ENCODE measurements around the gene EXOC3L4. TPM values are rescaled to one million over a fixed set of nuclear protein-coding genes. Genes with fewer than 3 reads are reported as not detected.
"Not testable (repeated sequence)": the region's sequence is repeated elsewhere in the genome, so short reads cannot be mapped to it uniquely, and the experiment has no call there.

Gene EXOC3L4
- not detected in 2 replicates for total RNA-seq (ENCODE audit: low replicate concordance)

GRCh38 chr14:103094406-103095209, at the start of gene EXOC3L4:
Gene EXOC3L4, plus strand, starts transcription at chr14:103094725. Its CDS starts 5,495 bp downstream, at chr14:103100220.
- H3K4me1 Mint-ChIP-seq, result peaks cover 3% of the 10 kb centered on the region
- no peak within 1 kb of the TSS for H2AFZ ChIP-seq (replicated peaks)
- peaks cover 7% of the 10 kb centered on the region for H3K4me1 ChIP-seq
- H3K4me2 ChIP-seq, result no peak within 1 kb of the TSS
- no peak for TF ChIP-seq EZH2phosphoT487 (IDR thresholded peaks at IDR 0.05)
- no peak for TF ChIP-seq CTCF (IDR thresholded peaks at IDR 0.05)
- TF ChIP-seq EZH2 (IDR thresholded peaks at IDR 0.05), result no peak
- no peak within 1 kb of the TSS for H3K27ac ChIP-seq
- no peak within 1 kb of the TSS for H3K4me3 ChIP-seq
- H3K9me3 Mint-ChIP-seq, result no peaks in the 10 kb centered on the region
- H3K79me2 ChIP-seq (ENCODE audit: low read depth), result no peaks in the 10 kb centered on the region
- H3F3A ChIP-seq (ENCODE audit: low read depth), result peaks cover 4% of the 10 kb centered on the region
- peak within 1 kb of the TSS; percentile 57 for H3K27ac Mint-ChIP-seq
- no peaks in the 10 kb centered on the region for H3K9me3 ChIP-seq (ENCODE audit: low read depth)
- no peak within 1 kb of the TSS for H3K9ac ChIP-seq
- H3K36me3 Mint-ChIP-seq, result no peaks in the 10 kb centered on the region
- no peaks in the 10 kb centered on the region for H4K20me1 ChIP-seq (ENCODE audit: low read depth)
- peaks cover 25% of the 10 kb centered on the region for H3K27me3 ChIP-seq
- H3K27me3 Mint-ChIP-seq (ENCODE audit: insufficient read depth, low read depth), result peaks cover 7% of the 10 kb centered on the region
- no peak within 1 kb of the TSS for H3K4me3 Mint-ChIP-seq
- H3K36me3 ChIP-seq, result no peaks in the 10 kb centered on the region
- DNase-seq (ENCODE audit: low spot score), result no peak

- H3K36me3 ChIP-seq, result no peaks in the 10 kb centered on the region
- peaks cover 6% of the 10 kb centered on the region for H3F3A ChIP-seq (ENCODE audit: low read depth)
- peaks cover 99% of the 10 kb centered on the region for H3K79me2 ChIP-seq (ENCODE audit: low read depth)
- no peak overlapping the region for H3K4me2 ChIP-seq
- Mint-ChIP-seq H3K36me3 (peaks cover 29% of the 10 kb centered on the region), H3K27me3 (ENCODE audit: insufficient read depth, low read depth) (peaks cover 2% of the 10 kb centered on the region), H3K4me3 (no peak overlapping the region), H3K27ac (peak overlapping the region; percentile 40), H3K9me3 (peaks cover 15% of the 10 kb centered on the region), H3K4me1 (peaks cover 26% of the 10 kb centered on the region)
- no peak for DNase-seq (ENCODE audit: low spot score)
- no peak overlapping the region for H2AFZ ChIP-seq (replicated peaks)
- H3K9ac ChIP-seq, result no peak overlapping the region
- no peaks in the 10 kb centered on the region for H3K27me3 ChIP-seq
- TF ChIP-seq EZH2 (IDR thresholded peaks at IDR 0.05) (no peak), EZH2phosphoT487 (IDR thresholded peaks at IDR 0.05) (no peak), CTCF (IDR thresholded peaks at IDR 0.05) (no peak)
- H3K4me3 ChIP-seq, result no peak overlapping the region
- peaks cover 9% of the 10 kb centered on the region for H3K4me1 ChIP-seq
- peaks cover 58% of the 10 kb centered on the region for H4K20me1 ChIP-seq (ENCODE audit: low read depth)
- H3K9me3 ChIP-seq (ENCODE audit: low read depth), result no peaks in the 10 kb centered on the region
- no peak overlapping the region for H3K27ac ChIP-seq
Measured at GRCh38 chr14:103045371-103045869, 49.1 kb upstream of the EXOC3L4 start.

- DNase-seq (ENCODE audit: low spot score); H3K4me3 Mint-ChIP-seq; H3K4me3 ChIP-seq; H3K4me2 ChIP-seq; H3K9me3 Mint-ChIP-seq; H3K27me3 Mint-ChIP-seq (ENCODE audit: insufficient read depth, low read depth); H3K4me1 ChIP-seq; H3K27me3 ChIP-seq; H3K27ac Mint-ChIP-seq; H3K9ac ChIP-seq; H2AFZ ChIP-seq (replicated peaks); H3F3A ChIP-seq (ENCODE audit: low read depth); H3K9me3 ChIP-seq (ENCODE audit: low read depth); H3K27ac ChIP-seq; H3K36me3 ChIP-seq: not testable (repeated sequence)
- peaks cover 14% of the 10 kb centered on the region for H3K36me3 Mint-ChIP-seq
- H4K20me1 ChIP-seq (ENCODE audit: low read depth), result peaks cover 75% of the 10 kb centered on the region
- H3K79me2 ChIP-seq (ENCODE audit: low read depth), result peaks cover 99% of the 10 kb centered on the region
- H3K4me1 Mint-ChIP-seq, result peaks cover 26% of the 10 kb centered on the region
Measured at GRCh38 chr14:103047453-103047852, 47.1 kb upstream of the EXOC3L4 start.

- Histone ChIP-seq H4K20me1 (ENCODE audit: low read depth) (peaks cover 86% of the 10 kb centered on the region), H3K9ac (no peak overlapping the region), H3K36me3 (no peaks in the 10 kb centered on the region), H2AFZ (replicated peaks) (no peak overlapping the region), H3K4me2 (no peak overlapping the region), H3K4me3 (no peak overlapping the region), H3K79me2 (ENCODE audit: low read depth) (peaks cover 98% of the 10 kb centered on the region), H3K27ac (no peak overlapping the region), H3F3A (ENCODE audit: low read depth) (peaks cover under 1% of the 10 kb centered on the region), H3K4me1 (peaks cover 11% of the 10 kb centered on the region), H3K9me3 (ENCODE audit: low read depth) (no peaks in the 10 kb centered on the region), H3K27me3 (no peaks in the 10 kb centered on the region)
- H3K27ac Mint-ChIP-seq, result no peak overlapping the region
- DNase-seq (ENCODE audit: low spot score), result no peak
- H3K27me3 Mint-ChIP-seq (ENCODE audit: insufficient read depth, low read depth), result no peaks in the 10 kb centered on the region
- H3K36me3 Mint-ChIP-seq, result peaks cover 8% of the 10 kb centered on the region
- no peak for TF ChIP-seq EZH2 (IDR thresholded peaks at IDR 0.05)
- H3K4me3 Mint-ChIP-seq, result no peak overlapping the region
- H3K4me1 Mint-ChIP-seq, result peaks cover 34% of the 10 kb centered on the region
- no peaks in the 10 kb centered on the region for H3K9me3 Mint-ChIP-seq
Measured at GRCh38 chr14:103050935-103051334, 43.6 kb upstream of the EXOC3L4 start.
